KG1 (cell line): ENCODE results near the gene CFAP20DC.
"Not testable (repeated sequence)": the region's sequence is repeated elsewhere in the genome, so short reads cannot be mapped to it uniquely, and the experiment has no call there.

Source experiments
- DNase-seq: peaks from one replicate; lab custom pipeline; 2025; lab: John Stamatoyannopoulos, UW

The CFAP20DC gene

DNA sequence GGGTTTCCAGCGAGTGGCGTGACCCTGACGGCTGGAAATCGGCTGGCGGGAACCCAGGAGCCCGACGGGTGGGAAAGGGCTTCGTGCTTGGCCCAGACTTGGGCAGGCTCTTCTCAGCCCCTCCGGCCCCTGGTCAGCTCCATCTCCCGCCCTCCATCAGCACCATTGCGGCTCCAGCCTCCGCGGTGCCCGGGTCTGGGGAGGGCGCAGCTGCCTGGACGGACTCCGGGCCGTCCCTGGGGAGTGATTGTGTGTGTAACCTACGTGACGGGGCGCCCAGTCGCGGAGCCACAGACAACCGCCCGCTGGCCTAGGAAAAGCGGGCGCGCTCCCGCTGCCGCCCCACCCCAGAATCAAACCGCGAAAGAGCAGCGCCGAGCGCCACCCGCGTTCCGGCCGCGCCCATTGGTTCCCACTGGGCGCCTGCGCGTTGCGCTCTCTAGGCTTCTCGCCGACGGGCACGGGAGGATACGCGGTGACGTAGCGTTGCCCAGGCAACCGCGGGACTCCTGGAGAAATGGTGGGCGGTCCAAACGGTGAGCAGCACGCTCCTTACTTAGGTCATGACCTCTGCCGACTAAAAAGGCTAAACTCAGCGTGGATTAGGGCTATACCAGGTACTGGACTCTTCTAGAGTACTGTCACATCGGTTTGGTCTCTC, at the start of gene CFAP20DC:
Gene CFAP20DC, minus strand, starts transcription at position 355 of the 661 bp plus-strand sequence. CDS start 394 bp downstream, outside the sequence.
- DNase-seq = no peak

DNA sequence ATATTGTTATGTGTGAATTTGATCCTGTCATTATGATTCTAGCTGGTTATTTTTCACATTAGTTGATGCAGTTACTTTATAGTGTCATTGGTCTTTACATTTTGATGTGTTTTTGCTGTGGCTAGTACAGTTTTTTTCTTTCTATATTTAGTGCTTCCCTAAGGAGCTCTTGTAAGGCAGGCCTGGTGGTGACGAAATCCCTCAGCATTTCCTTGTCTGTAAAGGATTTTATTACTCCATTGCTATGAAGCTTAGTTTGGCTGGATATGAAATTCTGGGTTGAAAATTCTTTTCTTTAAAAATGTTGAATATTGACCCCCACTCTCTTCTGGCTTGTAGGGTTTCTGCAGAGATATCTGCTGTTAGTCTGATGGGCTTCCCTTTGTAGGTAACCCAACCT, 48.7 kb upstream of the CFAP20DC start:
- DNase-seq = not testable (repeated sequence)

DNA sequence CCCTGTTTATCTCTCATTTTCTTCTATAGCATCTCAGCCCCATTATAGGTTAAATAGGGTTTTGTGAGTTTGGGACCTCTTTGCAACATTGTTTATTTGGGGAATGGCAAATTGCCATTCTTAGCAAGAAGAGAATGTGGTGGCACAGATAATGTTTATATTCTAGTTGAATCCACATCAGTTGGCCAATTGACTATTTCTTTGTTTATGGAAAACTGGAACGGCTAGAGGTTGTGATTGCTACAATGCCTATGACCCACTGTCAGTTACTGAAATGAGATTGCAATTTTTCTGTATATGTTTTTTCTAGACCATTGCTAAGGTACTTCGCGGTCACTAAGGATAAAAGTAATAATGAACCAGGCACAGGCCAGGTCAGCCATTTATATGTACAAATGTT, 44.6 kb upstream of the CFAP20DC start:
- no peak for DNase-seq

DNA sequence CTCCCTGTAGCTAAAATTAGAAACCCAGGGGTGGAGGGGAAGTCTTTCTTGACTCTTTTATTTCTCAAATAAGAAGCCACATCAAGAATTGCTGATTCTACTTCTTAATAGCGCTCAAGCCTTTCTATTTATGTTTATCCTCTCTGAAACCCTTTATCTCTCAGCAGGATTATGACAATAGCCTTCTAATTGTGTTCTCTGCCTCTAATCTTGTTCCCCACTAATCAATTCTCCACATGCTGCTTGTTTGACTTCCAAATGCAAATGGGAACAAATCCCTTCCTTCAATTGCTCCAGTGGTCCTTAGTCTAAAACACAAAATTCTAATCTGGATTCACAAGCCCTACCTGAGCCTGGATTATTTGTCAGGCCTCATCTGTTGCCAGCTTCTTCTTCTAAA, 43.7 kb upstream of the CFAP20DC start:
- DNase-seq = no peak

DNA sequence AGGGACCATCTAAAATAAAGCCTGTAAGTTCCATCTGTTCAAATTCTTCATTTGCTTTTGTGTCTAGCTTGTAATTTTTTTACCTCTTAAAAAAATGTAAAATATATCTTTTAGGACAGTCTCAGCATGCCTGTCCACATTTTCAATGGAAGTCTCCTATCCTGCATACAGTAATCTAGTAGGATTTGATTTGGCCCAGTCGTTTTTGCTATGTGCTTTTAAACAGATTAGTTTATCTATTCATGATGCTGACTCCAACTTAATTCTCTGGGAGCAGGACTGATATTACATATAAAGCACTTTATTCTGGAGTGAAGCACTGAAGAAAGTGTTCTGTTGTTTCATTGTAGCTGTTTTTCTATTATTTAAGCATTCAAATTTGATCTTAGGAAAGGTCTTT, 38.9 kb upstream of the CFAP20DC start:
- no peak for DNase-seq

DNA sequence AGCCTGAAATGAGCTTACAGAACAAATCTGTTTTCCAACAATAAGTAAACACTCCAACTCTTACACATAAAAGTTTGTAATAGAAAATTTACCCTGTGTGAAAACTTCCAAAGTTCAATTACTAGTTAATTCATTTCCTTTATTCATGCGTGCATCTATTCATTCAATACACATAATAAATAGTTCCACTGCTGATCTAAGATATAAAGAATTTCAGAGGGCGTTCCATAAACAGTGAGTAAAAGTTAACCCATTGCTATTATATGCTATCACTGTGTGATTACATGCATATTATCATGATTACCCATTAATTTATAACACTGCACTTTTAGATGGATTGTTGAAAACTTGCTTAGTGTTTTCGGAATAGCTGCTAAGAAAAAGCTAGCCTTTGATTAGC, 36.2 kb upstream of the CFAP20DC start:
- no peak for DNase-seq

DNA sequence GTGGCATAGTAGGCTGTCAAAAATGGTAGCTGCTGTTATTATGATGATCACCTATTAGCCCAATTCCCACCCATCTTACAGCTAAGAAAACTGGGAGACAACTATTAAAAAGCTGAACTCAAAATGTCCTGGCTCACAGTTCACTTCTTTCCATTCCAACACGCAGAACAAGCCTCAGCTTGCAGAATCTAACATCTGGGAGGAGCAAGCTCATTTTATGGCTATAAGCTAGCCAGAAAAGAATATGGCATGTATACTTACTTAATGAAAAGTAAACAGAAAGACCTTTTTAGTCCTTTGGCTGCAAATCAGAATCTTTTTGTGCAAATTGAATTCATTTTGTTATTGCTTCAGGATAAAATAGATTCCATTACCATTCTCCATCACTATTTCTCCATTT, 34.8 kb upstream of the CFAP20DC start:
- DNase-seq = no peak

DNA sequence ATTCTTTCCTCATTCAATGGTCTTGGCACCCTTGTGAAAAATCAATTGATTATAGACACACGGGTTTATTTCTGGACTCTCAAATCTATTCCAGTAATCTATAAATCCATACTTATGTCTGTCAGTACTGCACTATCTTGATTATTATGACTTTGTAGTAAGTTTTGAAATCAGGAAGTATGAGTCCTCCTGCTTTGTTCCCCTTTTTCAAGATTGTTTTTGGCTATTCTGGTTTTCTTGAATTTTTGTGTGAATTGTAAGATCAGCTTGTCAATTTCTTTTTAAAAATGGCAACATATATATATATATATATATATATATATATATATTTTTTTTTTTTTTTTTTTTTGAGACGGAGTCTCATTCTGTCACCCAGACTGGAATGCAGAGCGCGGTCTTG, 32.3 kb upstream of the CFAP20DC start:
- DNase-seq = no peak

DNA sequence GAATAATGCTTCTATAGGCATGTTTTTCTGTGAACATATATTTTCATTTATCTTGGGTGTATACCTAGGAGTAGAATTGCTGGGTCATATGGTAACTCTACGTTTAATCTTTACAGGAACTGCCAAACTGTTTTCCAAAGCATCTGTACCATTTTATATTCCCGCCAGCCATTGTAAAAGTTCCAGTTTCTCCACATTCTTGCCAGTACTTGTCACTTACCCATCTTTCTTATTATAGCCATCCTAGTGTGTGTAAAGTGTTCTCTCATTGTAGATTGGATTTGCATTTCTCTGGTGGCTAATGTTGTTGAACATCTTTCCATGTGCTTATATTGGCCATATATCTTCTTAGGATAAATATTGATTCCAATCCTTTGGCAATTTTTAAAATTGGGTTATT, 31.2 kb upstream of the CFAP20DC start:
- no peak for DNase-seq

DNA sequence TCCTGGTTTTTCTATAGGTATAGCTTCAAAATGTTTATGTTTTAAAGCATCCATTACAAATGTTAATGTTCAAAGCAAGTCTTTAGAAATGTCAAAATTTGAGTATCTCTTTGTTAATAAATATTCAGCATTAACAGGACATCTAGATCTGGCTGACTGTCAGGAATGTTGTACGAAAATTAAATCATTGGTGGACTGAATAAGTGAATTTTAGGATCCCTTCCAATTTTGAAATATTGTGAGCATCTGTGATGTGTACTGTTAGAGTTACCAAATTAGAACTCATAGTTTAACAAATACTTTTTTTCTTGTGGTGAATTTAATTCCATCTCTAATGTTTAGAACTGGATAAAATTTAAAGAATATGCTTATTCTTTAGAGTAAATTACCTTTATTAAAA, 30.1 kb upstream of the CFAP20DC start:
- no peak for DNase-seq

DNA sequence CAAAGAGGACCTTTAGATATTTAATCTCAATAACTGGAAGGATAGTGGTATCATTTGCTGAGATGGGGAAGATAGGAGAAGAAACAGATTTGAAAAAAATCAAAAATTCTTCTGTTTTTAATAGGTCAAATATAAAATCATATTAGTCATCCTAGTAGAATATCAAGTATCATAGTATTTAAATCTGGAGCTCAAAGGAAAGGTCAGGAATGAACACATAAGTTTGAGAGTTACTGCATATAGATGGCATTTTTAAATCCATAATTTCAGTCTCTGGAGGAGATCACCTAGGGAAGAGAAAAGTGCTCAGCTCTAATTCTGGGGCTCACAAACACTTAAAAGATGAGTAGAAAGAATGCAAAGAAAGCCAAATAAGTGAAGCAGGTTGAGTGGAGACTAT, 24.9 kb upstream of the CFAP20DC start:
- no peak for DNase-seq

DNA sequence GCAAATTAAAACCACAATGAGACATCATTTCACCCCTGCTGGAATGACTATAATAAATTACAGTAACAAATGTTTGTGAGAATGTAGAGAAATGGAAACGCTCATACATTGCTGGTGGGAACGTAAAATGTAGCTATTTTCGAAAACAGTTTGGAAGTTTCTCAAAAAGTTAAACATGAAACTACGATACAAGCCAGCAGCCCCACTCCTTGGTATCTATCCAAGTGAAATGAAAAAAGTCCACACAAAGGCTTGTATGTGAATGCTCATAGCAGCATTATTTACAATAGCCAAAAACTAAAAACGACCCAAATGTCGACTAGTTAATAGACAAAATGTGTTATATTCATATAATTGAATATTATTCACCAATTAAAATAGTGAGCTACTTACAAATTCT, 22.9 kb upstream of the CFAP20DC start:
- no peak for DNase-seq

DNA sequence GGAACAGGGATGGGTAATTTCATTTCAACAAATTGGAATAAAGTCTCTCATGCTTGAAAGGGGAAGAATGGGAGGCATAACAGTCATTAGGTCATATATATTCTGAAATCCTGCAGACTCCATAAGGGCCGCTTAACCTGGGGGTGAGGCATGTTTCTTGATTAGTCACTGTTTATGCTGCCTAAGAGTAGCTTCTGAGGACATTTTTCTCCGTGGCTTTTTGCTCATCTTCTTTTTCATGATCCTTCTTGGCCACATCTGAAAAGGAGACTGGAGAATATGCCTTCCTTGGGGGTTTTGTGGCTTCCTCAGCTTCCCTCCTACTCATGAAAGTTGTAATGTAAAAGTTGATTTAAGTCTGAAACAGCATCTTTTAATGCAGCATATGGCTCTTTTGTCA, 20.0 kb upstream of the CFAP20DC start:
- no peak for DNase-seq

DNA sequence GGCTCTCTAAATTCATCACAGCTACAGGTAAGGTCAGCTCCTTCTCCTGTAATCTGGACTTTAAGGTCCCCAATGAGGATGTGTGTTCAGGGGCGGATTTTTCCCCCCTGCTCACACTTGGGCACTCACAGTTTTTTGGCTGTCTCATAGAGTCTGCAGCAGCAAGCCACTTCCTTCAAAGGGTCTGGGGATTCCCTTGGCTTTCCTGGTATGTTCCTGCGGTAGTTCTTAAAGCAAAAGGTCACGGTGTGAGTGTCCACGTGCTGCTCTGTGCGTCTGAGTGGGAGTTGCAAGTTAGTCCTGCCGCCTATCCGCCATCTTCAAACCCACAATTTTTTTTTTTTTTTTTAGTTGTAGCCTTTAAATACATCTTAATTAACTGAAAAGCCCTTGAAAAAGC, 15.4 kb upstream of the CFAP20DC start:
- DNase-seq = no peak

DNA sequence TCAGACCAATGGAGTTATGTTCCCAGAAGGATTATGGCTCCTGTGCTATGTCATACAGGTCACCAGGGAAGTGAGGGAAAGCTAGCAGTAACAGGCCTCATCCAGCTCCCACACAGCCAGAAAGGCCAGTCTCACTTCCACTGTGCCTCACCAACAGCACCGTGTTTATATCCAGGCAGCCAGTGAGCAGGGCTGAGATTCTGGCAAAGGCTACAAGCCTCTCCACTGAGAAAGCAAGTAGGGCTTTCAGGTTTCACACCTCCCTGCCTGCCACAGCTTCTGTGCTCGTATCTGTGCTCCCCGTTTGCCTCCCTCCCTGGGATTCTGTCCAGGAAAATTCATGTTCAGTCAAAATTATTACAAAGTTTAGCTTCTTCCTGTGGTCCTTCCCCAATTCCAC, 14.9 kb upstream of the CFAP20DC start:
- DNase-seq = no peak

DNA sequence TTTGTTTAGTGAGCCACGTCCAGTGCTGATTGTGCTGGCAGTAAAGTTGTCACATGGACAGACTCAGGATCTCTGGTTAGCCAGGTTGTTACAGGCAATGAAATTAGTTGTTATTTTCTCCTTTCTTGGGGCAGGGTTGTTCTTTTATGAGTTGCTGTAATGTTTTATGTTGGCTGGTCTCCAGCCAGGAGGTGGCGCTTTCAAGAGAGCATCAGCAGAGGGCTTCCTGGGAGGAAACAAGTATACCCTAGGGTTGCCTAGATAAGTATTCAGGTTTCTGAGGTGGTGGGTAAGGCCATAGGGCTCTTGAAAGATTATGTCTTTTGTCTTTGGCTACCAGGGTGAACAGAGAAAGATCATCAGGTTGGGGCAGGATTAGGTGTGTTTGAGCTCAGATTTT, 14.5 kb upstream of the CFAP20DC start:
- DNase-seq = no peak

DNA sequence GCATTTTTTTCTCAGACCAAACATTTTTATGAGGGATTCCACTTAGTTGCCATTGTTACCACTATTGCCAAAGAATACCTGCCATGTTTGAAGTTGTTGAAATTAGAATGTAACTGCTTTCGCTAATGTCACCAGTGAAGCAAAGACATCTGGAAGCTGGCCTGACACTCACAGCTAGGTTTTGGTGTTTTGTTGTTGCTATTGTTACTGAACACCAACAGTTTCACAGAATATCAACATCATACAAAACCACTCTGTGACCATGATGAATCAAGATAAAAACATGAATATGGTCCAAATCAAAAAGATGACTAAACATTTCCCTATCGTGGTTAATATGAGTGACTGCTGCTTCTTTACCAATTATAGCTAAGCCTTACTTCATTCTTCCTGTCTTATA, 6.9 kb upstream of the CFAP20DC start:
- no peak for DNase-seq

DNA sequence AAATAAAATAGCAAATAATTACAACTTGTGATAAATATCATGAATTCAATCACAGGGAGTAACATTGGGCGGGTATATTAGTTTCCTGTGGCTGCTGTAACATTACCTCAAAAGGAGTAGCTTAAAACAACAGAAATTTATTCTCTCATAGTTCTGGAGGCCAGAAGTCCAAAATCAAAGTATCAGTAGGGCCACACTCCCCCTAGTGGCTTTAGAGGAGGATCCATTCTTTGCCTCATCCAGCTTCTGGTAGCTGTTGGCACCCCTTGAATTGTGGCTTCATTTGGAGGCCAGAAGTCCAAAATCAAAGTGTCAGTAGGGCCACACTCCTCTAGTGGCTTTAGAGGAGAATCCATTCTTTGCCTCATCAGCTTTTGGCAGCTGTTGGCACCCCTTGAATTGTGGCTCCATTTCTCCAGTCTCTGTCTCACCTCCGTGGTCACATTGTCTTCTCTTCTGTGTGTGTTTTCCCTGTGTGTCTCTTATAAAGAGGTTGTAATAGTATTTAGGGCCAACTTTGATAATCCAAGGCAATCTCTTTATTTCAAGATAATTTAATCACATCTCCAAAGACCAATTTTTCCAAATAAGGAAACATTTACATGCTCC, 3.1 kb upstream of the CFAP20DC start:
- DNase-seq = no peak

DNA sequence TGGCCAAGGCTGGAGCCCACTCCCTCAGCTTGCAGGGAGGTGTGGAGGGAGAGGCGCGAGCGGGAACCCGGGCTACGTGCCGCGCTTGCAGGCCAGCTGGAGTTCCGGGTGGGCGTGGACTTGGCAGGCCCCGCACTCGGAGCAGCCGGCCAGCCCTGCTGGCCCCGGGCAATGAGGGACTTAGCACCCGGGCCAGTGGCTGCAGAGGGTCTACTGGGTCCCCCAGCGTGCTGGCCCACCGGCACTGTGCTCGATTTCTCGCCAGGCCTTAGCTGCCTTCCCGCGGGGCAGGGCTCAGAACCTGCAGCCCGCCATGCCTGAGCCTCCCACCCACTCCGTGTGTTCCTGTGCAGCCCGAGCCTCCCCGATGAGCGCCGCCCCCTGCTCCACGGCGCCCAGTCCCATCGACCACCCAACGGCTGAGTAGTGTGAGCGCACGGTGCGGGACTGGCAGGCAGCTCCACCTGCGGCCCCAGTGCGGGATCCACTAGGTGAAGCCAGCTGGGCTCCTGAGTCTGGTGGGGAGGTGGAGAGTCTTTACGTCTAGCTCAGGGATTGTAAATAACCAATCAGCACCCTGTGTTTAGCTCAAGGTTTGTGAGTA, 1.1 kb upstream of the CFAP20DC start:
- not testable (repeated sequence) for DNase-seq

DNA sequence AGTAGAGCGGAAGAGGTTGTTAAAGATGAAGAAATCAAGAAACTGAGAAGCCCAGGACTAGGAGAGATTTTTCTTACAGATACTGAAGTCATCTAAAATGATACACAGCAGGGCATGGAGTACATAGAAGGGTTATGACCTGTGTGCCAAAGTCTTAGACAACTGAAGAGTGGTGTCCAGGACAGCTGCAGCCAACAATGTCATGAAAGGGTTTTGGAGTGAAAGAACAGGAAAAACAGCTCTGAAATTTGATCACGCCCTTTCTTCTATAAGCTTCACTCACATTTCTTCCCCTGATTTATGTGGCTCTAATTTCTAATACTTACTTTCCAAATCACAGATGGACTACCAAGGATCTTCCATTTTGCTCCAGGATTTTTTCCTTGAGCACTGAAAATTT, 3.0 kb downstream of the CFAP20DC start:
- no peak for DNase-seq

DNA sequence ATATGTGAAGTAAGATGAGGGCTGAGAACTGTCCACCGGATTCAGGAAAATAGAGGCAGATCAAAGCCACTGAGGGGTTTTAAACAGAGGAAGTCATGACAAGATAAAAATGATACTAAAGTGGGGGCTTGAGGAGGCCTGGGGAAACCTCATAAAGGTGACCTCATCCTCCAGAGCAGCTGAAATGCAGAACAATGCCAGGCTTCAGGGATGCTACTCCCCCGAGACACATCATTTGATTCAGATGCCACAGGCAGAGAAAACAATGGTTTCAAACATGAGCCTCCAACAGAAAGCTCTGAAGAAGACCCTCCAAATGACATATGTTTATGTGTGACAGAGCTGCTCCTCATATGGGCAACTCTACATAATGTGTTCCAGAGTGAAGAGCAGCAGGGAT, 6.4 kb downstream of the CFAP20DC start:
- DNase-seq = no peak

DNA sequence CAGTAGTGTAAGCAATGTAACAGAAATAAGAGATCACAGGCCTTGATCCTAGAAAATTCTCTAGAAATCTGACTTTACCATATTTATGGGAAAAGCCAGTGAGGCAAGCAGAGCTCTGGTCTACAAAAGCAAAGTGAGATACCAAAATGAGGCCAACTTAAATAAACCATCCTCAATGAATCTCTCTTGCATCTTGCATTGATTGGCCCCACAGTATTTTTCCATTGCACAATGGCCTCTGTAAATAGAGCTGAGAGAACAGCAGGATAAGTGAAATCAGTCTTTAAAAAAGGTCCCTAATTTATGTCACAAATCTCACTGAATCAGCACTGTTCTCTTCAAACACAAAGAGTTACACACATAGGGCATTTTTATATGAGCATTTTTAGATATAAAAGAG, 8.9 kb downstream of the CFAP20DC start:
- no peak for DNase-seq

DNA sequence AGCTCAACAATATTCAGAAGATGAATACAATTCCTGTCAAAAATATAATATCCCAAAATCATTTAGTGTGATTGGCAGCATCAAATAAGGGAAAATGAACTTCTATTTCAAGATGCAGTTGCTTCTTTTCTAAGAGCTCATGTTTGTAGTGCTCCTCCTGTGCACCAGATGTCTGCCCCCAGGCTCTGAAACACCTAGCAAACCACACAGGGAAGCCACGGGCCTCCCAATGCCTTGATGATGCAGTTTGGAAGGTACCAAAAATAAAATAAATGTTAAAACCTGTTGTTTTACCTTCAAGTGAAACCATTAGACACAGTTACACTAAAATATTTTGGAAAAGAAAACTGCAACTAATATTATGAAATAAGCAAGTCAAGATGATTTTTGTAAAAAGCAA, 22.2 kb downstream of the CFAP20DC start:
- no peak for DNase-seq

DNA sequence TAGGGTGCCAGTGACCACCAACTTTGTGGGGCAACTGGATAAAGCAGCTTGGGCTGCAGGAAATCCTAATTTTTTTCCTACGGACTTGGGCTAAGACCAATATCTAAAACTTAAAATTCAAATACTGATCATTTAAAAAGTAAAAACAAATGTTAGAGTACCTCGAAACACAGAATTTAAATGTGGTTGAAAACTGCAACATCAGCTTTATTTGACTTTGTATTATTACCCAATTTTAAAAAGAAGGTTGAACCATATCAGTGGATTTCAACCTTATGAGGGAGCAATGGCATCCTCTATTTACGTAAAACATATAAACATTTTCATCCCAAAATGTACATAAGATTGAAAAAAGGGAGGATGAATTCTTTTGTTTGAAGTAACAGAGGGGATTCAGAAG, 26.2 kb downstream of the CFAP20DC start:
- no peak for DNase-seq
